B cell (primary cell): Measurements from ENCODE around the gene ALG8. TPM values are rescaled to one million over a fixed set of nuclear protein-coding genes. Genes with fewer than 3 reads are reported as not detected.

Experiments
- ATAC-seq: fragments of 200-7000 bp; cut with Tn5 transposase; one replicate; pipeline ENCODE4 v1.10.0; 2021; ENCODE audit warnings: low read depth, mild to moderate bottlenecking, moderate number of reproducible peaks, moderate library complexity
- CTCF ChIA-PET: fragments of 350-600 bp; sonication (Branson Sonifier 250); formaldehyde crosslinking; loops from one replicate; lab custom pipeline; 2021; ENCODE audit warnings: antibody characterized with exemption, inconsistent platforms; lab: Charles Lee
- POLR2A ChIA-PET: fragments of 350-600 bp; sonication (Branson Sonifier 250); formaldehyde crosslinking; loops from one replicate; lab custom pipeline; 2021; ENCODE audit warnings: antibody characterized with exemption; lab: Charles Lee
- DNase-seq: peaks from one replicate; pipeline ENCODE4 v3.0.0; 2013
- H2AFZ ChIP-seq: 2 replicates; pipeline ENCODE4 v1.6.1; 2012; ENCODE audit warnings: mild to moderate bottlenecking, low read depth, low read length; ENCODE audit not compliant: insufficient read depth, poor library complexity, severe bottlenecking
- H3K27ac ChIP-seq, 2 donors: 1 replicate in 1 of 2; 2 replicates in 1 of 2; pipeline ENCODE4 v1.5.1; 2012 to 2013; ENCODE audit warnings: low read length in 2 of 2, mild to moderate bottlenecking in 2 of 2, moderate library complexity in 1 of 2
- H3K27me3 ChIP-seq, 4 experiments: fragments of 200-600 bp in 1 of 4; sonication (generic) in 1 of 4; replicated peaks in 1 of 4; 1 replicate in 2 of 4; 2 replicates in 2 of 4; pipeline versions ENCODE4 v1.6.1 to v1.7.0; 2013 to 2016; ENCODE audit warnings: low read length in 3 of 4, mild to moderate bottlenecking in 2 of 4, mixed read lengths in 1 of 4, moderate library complexity in 1 of 4; ENCODE audit not compliant: insufficient read depth in 4 of 4, control insufficient read depth in 3 of 4; ENCODE audit errors: control extremely low read depth in 1 of 4
- H3K36me3 ChIP-seq, 2 experiments: replicated peaks in 1 of 2; 1 replicate in 1 of 2; 2 replicates in 1 of 2; pipeline versions ENCODE4 v1.6.1 to v1.7.1; 2013; ENCODE audit warnings: low read length in 1 of 2; ENCODE audit not compliant: insufficient read depth in 2 of 2, control insufficient read depth in 1 of 2; ENCODE audit errors: control extremely low read depth in 1 of 2, extremely low read depth in 1 of 2
- H3K4me1 ChIP-seq, 2 donors: fragments of 200-600 bp in 1 of 2; sonication (generic) in 1 of 2; 1 replicate in 1 of 2; 2 replicates in 1 of 2; pipeline versions ENCODE4 v1.5.1 to v1.6.1; 2013 to 2017; ENCODE audit warnings: low read length in 2 of 2; ENCODE audit not compliant: control insufficient read depth in 2 of 2, insufficient read depth in 2 of 2
- H3K4me2 ChIP-seq: replicated peaks from 2 replicates; pipeline ENCODE3; 2012; ENCODE audit warnings: mild to moderate bottlenecking, low read depth, low read length; ENCODE audit not compliant: poor library complexity, severe bottlenecking
- H3K4me3 ChIP-seq, 5 experiments: fragments of 200-600 bp in 1 of 5; sonication (generic) in 1 of 5; 1 replicate in 3 of 5; 2 replicates in 2 of 5; pipeline versions ENCODE4 v1.5.1 to v1.7.0; 2011 to 2016; ENCODE audit warnings: low read length in 4 of 5, mild to moderate bottlenecking in 4 of 5, low read depth in 2 of 5, control low read depth in 1 of 5, moderate library complexity in 1 of 5; ENCODE audit not compliant: insufficient read depth in 1 of 5; ENCODE audit errors: control extremely low read depth in 1 of 5, extremely low read depth in 1 of 5
- H3K79me2 ChIP-seq: fragments of 200-600 bp; sonication (generic); one replicate; pipeline ENCODE4 v1.6.0; 2016; ENCODE audit warnings: low read length; ENCODE audit not compliant: control insufficient read depth, insufficient read depth
- H3K9ac ChIP-seq: fragments of 200-600 bp; sonication (generic); 2 replicates; pipeline ENCODE4 v1.6.1; 2017; ENCODE audit warnings: mild to moderate bottlenecking, low read length, moderate library complexity
- H3K9me3 ChIP-seq, 3 donors: one replicate each; pipeline versions ENCODE4 v1.6.1 to v1.7.1; 2013; ENCODE audit warnings: low read length in 2 of 3; ENCODE audit not compliant: control insufficient read depth in 2 of 3, insufficient read depth in 1 of 3; ENCODE audit errors: control extremely low read depth in 1 of 3
- H4K20me1 ChIP-seq: 2 replicates; pipeline ENCODE4 v1.6.0; 2012; ENCODE audit warnings: mild to moderate bottlenecking, low read length; ENCODE audit not compliant: insufficient read depth, control insufficient read depth, poor library complexity, severe bottlenecking
- H3K27ac Mint-ChIP-seq: one replicate; pipeline ENCODE4 v1.8.0; 2021; ENCODE audit warnings: mixed read lengths
- H3K27me3 Mint-ChIP-seq: one replicate; pipeline ENCODE4 v1.8.0; 2021; ENCODE audit warnings: mixed read lengths
- H3K4me1 Mint-ChIP-seq: one replicate; pipeline ENCODE4 v1.8.0; 2021; ENCODE audit warnings: mixed read lengths
- H3K4me3 Mint-ChIP-seq: one replicate; pipeline ENCODE4 v1.8.0; 2021; ENCODE audit warnings: mixed read lengths
- H3K9me3 Mint-ChIP-seq: one replicate; pipeline ENCODE4 v1.8.0; 2022; ENCODE audit warnings: mixed read lengths; ENCODE audit not compliant: insufficient read depth
- EZH2 ChIP-seq: IDR thresholded peaks from 2 replicates; pipeline ENCODE4 v1.6.1; 2012; ENCODE audit warnings: borderline replicate concordance, low read depth, mild to moderate bottlenecking, moderate library complexity, low read length; ENCODE audit not compliant: insufficient read depth, poor library complexity, severe bottlenecking
- WGBS: methylation state at CpG from one replicate; pipeline ENCODE4 v1.1.5; 2013; ENCODE audit warnings: missing lambda C conversion rate; ENCODE audit not compliant: insufficient coverage; 5-methylcytosine and 5-hydroxymethylcytosine counted together
- intact Hi-C: fragments of 100-400 bp; cut with micrococcal nuclease; formaldehyde crosslinking; loops from one replicate; pipeline ENCODE4 v1.10.0; 2022
- polyA plus RNA-seq: library from polyadenylated mRNA; depleted of rRNA; stranded (reverse); fragments of >200 nt; gene quantifications from 2 replicates; pipeline ENCODE4 v1.2.3, GENCODE V29; 2012
- total RNA-seq, 2 donors: library from RNA; stranded (reverse); fragments of 120-200 nt in 1 of 2; gene quantifications; 1 replicate in 1 of 2; 2 replicates in 1 of 2; pipeline versions ENCODE4 v1.2.3 to v1.2.4, GENCODE V29; 2013 to 2022
- TF ChIP-seq, protein P1 (sequence below): fragments of 200-600 bp; IDR thresholded peaks from one replicate; pipeline ENCODE4 v1.8.0; 2022; ENCODE audit warnings: antibody characterized with exemption, mild to moderate bottlenecking

ALG8 gene
- total and polyA plus RNA-seq, 2 donors (not counting 1 experiment from before 2014, with no cell fraction given): 16.7 to 28.5 TPM

GRCh38 chr11:78180751-78181150, 41.3 kb upstream of the ALG8 start:
- Histone ChIP-seq H3K4me2 (no peak overlapping the region), H3K9ac (no peak overlapping the region), H3K4me3 (no peak overlapping the region), H3K27me3 (no peaks in the 10 kb centered on the region), H3K9me3 (peaks cover 0 to 2% (median 0%) of the 10 kb centered on the region in 3 donors), H4K20me1 (no peaks in the 10 kb centered on the region), H3K4me1 (no peaks in the 10 kb centered on the region), H3K79me2 (no peaks in the 10 kb centered on the region), H3K27ac (no peak overlapping the region), H2AFZ (no peak overlapping the region), H3K36me3 (no peaks in the 10 kb centered on the region)
- H3K9me3 Mint-ChIP-seq: peaks cover 12% of the 10 kb centered on the region
- TF ChIP-seq EZH2: no peak
- TF ChIP-seq, protein P1, sequence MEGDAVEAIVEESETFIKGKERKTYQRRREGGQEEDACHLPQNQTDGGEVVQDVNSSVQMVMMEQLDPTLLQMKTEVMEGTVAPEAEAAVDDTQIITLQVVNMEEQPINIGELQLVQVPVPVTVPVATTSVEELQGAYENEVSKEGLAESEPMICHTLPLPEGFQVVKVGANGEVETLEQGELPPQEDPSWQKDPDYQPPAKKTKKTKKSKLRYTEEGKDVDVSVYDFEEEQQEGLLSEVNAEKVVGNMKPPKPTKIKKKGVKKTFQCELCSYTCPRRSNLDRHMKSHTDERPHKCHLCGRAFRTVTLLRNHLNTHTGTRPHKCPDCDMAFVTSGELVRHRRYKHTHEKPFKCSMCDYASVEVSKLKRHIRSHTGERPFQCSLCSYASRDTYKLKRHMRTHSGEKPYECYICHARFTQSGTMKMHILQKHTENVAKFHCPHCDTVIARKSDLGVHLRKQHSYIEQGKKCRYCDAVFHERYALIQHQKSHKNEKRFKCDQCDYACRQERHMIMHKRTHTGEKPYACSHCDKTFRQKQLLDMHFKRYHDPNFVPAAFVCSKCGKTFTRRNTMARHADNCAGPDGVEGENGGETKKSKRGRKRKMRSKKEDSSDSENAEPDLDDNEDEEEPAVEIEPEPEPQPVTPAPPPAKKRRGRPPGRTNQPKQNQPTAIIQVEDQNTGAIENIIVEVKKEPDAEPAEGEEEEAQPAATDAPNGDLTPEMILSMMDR: no peak
- H3K27me3 Mint-ChIP-seq: no peaks in the 10 kb centered on the region
- CTCF ChIA-PET: no interaction called here
- no CpG with 5 or more reads among the region's 4 CpGs for WGBS
- ATAC-seq (no peak), DNase-seq (no peak)
- intact Hi-C loops: no loop called here
- no peaks in the 10 kb centered on the region for H3K4me1 Mint-ChIP-seq
- H3K27ac Mint-ChIP-seq: no peak overlapping the region
- no peak overlapping the region for H3K4me3 Mint-ChIP-seq
- POLR2A ChIA-PET: no interaction called here

DNA sequence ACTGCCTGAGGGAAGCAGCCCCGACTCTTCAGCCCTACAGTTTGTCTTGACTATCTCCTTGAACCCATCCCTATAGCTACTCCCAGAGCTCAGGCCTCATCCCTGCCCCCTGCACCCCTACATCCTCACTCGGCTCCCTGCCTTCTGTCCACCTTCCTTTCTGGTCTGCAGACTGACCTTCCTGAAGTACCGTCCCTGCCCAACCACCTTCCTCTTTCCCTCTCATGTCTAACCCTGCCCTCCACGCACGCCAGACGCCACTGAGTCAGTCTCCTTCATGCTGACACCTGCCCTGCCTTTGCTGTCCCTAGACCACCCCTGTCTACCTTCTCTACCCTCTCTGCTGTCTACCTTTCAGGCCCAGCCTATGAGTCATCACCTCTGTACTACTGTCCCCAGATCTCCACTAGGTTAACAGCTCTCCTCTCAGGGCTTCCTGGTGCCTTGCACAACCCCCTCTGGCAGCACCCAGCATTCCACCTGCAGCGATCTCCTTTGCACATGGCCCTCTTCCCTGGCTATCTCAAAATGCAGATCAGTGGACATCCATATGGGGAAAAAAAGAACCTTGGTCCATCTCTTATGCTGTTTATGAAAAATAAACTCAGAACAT, 40.1 kb upstream of the ALG8 start:
- Histone ChIP-seq H3K9ac (no peak overlapping the region), H3K4me1 (no peaks in the 10 kb centered on the region), H2AFZ (no peak overlapping the region), H3K4me3 (no peak overlapping the region), H3K4me2 (no peak overlapping the region), H3K9me3 (peaks cover 0 to 2% (median 0%) of the 10 kb centered on the region in 3 donors), H4K20me1 (no peaks in the 10 kb centered on the region), H3K36me3 (no peaks in the 10 kb centered on the region), H3K79me2 (no peaks in the 10 kb centered on the region), H3K27me3 (no peaks in the 10 kb centered on the region), H3K27ac (no peak overlapping the region)
- WGBS: 93% methylated on average over 6 of the region's 7 CpGs
- Mint-ChIP-seq H3K4me1 (no peaks in the 10 kb centered on the region), H3K27ac (no peak overlapping the region), H3K27me3 (no peaks in the 10 kb centered on the region), H3K4me3 (no peak overlapping the region), H3K9me3 (peaks cover 12% of the 10 kb centered on the region)
- ChIA-PET CTCF (no interaction called here), POLR2A (no interaction called here)
- ATAC-seq (no peak), DNase-seq (no peak)
- TF ChIP-seq EZH2: no peak
- TF ChIP-seq, protein P1: no peak
- intact Hi-C loops: no loop called here
